GM21825 (cell line): ENCODE measurements around the gene IQSEC1.

Experiments used
- ATAC-seq: cut with Tn5 transposase; IDR thresholded peaks from one replicate; pipeline ENCODE4 v1.9.1; 2021; ENCODE audit warnings: mild to moderate bottlenecking, moderate library complexity; ENCODE audit not compliant: unreplicated experiment

The IQSEC1 gene

GRCh38 chr3:12957824-12958792 lies 115.1 kb downstream of the IQSEC1 start:
- ATAC-seq, result no peak

GRCh38 chr3:12957339-12957738 lies 115.9 kb downstream of the IQSEC1 start:
- no peak for ATAC-seq

GRCh38 chr3:12956316-12956660 lies 116.9 kb downstream of the IQSEC1 start:
- ATAC-seq, result no peak

GRCh38 chr3:12955651-12956315 lies 117.4 kb downstream of the IQSEC1 start:
- ATAC-seq, result no peak

GRCh38 chr3:12954891-12955650 lies 118.2 kb downstream of the IQSEC1 start:
- ATAC-seq, result peak; percentile 53

GRCh38 chr3:12954180-12954579 lies 119.0 kb downstream of the IQSEC1 start:
- no peak for ATAC-seq

GRCh38 chr3:12953201-12953995 lies 119.8 kb downstream of the IQSEC1 start:
- no peak for ATAC-seq

- no peak for ATAC-seq
These were observed 120.7 kb downstream of the IQSEC1 start for GRCh38 chr3:12952343-12953200.

- ATAC-seq, result no peak
These were observed 124.1 kb downstream of the IQSEC1 start for GRCh38 chr3:12948891-12949711.

- ATAC-seq, result no peak
These were observed 124.9 kb downstream of the IQSEC1 start for GRCh38 chr3:12948371-12948770.

- no peak for ATAC-seq
These were observed 125.5 kb downstream of the IQSEC1 start for GRCh38 chr3:12947504-12948369.

GRCh38 chr3:12946649-12947316 lies 126.4 kb downstream of the IQSEC1 start:
- ATAC-seq, result no peak

GRCh38 chr3:12946251-12946648 lies 127.0 kb downstream of the IQSEC1 start:
- no peak for ATAC-seq

GRCh38 chr3:12944849-12945248 lies 128.4 kb downstream of the IQSEC1 start:
- no peak for ATAC-seq

- no peak for ATAC-seq
These were observed 128.8 kb downstream of the IQSEC1 start for GRCh38 chr3:12944413-12944812.

GRCh38 chr3:12943124-12944021 lies 129.9 kb downstream of the IQSEC1 start:
- ATAC-seq, result no peak
